ENCODE data around the gene SLC45A1. TPM values are rescaled to one million over a fixed set of nuclear protein-coding genes. Genes with fewer than 3 reads are reported as not detected.

SLC45A1 gene
- total RNA-seq, 4 donors from 2014 or later, result 5.8 to 9.8 (median 6.7) TPM

DNA sequence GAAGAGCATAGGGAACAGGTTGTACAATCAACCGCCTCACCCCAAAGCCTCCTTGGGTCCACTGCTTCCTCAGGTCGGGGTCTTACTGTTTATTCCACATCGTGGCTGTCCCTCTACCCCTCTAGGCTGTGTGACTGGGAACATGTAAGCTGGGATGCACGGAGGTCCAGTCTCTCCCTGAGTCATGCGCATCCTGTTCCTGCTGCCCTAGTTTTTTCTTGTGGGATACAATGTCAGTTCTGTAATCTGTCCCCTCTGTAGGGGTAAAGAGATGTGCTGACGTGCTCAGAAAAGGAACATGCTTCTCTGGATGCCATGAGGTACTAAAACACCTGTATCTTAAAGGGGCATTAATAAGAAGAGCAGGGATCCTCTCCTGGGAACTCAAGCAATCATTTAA is 66.2 kb downstream of the SLC45A1 start:
- Histone ChIP-seq H3K4me3 (no peak overlapping the region), H3K9me3 (no peaks in the 10 kb centered on the region), H3K27ac (peak overlapping the region; percentile 30 to 94 (median 51)), H3K27me3 (no peaks in the 10 kb centered on the region), H3K4me1 (peaks cover 28 to 96% (median 45%) of the 10 kb centered on the region in 3 donors), H3K36me3 (peaks cover 0 to 7% of the 10 kb centered on the region in 2 donors)
- no peak for ATAC-seq
- TF ChIP-seq POLR2AphosphoS5 (IDR thresholded peaks at IDR 0.05) (no peak), POLR2A (IDR thresholded peaks at IDR 0.05) (no peak)
- TF ChIP-seq, protein P1, sequence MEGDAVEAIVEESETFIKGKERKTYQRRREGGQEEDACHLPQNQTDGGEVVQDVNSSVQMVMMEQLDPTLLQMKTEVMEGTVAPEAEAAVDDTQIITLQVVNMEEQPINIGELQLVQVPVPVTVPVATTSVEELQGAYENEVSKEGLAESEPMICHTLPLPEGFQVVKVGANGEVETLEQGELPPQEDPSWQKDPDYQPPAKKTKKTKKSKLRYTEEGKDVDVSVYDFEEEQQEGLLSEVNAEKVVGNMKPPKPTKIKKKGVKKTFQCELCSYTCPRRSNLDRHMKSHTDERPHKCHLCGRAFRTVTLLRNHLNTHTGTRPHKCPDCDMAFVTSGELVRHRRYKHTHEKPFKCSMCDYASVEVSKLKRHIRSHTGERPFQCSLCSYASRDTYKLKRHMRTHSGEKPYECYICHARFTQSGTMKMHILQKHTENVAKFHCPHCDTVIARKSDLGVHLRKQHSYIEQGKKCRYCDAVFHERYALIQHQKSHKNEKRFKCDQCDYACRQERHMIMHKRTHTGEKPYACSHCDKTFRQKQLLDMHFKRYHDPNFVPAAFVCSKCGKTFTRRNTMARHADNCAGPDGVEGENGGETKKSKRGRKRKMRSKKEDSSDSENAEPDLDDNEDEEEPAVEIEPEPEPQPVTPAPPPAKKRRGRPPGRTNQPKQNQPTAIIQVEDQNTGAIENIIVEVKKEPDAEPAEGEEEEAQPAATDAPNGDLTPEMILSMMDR (IDR thresholded peaks at IDR 0.05), result no peak
- WGBS, 2 donors (ENCODE audit: low coverage in 1 of 2), result 65 to 93% methylated on average over 3 to 6 of the region's 6 CpGs

DNA sequence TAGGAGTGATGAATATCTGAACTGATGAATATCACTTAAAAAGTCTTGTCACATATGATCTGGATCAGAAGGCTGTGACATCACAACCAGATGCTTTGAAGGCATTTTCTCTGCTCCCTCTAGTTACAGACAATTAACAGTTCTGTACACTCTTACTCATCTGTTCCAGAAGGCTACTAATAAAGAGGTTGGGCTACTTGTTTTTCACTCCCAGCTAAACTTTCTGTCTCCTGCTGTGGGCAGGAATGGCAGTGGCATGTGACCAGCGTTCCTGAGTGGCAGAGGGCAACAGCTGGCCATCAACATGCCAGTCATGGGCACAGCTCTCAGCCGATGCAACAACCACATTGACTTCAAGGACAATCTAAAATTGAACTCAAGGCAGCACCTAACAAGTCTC is 66.7 kb downstream of the SLC45A1 start:
- Histone ChIP-seq H3K27ac (peak overlapping the region; percentile 27 to 94 (median 41)), H3K4me3 (no peak overlapping the region), H3K4me1 (peaks cover 28 to 96% (median 40%) of the 10 kb centered on the region in 3 donors), H3K36me3 (peaks cover 0 to 12% of the 10 kb centered on the region in 2 donors), H3K27me3 (no peaks in the 10 kb centered on the region), H3K9me3 (no peaks in the 10 kb centered on the region)
- ATAC-seq, result no peak
- WGBS, 2 donors (ENCODE audit: low coverage in 1 of 2), result 60% methylated on average over 1 of the region's 2 CpGs; no CpG with 5 or more reads in 1 of the 2 donors
- TF ChIP-seq POLR2AphosphoS5 (IDR thresholded peaks at IDR 0.05) (no peak), EP300 (IDR thresholded peaks at IDR 0.05) (no peak), POLR2A (IDR thresholded peaks at IDR 0.05) (no peak)
- TF ChIP-seq, protein P1 (IDR thresholded peaks at IDR 0.05), result no peak

DNA sequence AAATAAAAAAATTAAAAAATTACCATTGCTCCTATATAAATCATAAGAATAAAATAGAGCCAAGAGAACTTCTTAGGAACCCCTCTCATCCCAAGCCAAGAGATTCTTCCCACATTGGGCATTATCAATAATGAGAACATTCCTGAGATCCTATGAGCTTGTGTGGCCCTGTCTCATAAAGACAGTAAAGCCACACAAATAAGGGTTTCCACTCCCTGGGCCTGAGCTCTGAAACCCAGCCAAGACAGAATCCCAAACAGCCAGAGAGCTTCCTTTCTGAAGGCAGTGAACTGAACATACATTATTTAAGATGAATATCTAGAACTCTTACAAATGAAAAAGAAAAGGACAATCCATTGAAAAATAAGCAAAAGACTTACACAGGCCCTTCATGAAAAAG is 68.3 kb downstream of the SLC45A1 start:
- H3K4me1 ChIP-seq, result peaks cover 24 to 96% (median 33%) of the 10 kb centered on the region in 3 donors
- H3K27me3 ChIP-seq, result no peaks in the 10 kb centered on the region
- no peak for ATAC-seq
- TF ChIP-seq POLR2AphosphoS5 (IDR thresholded peaks at IDR 0.05), result no peak
- TF ChIP-seq, protein P1 (IDR thresholded peaks at IDR 0.05), result no peak
- TF ChIP-seq POLR2A (IDR thresholded peaks at IDR 0.05), result no peak
- TF ChIP-seq EP300 (IDR thresholded peaks at IDR 0.05), result no peak
- H3K36me3 ChIP-seq, result peaks cover 0 to 16% of the 10 kb centered on the region in 2 donors
- no peak overlapping the region for H3K4me3 ChIP-seq
- H3K9me3 ChIP-seq, result no peaks in the 10 kb centered on the region
- H3K27ac ChIP-seq, result peak overlapping the region in 2 of 4 donors; percentile 50 to 57

DNA sequence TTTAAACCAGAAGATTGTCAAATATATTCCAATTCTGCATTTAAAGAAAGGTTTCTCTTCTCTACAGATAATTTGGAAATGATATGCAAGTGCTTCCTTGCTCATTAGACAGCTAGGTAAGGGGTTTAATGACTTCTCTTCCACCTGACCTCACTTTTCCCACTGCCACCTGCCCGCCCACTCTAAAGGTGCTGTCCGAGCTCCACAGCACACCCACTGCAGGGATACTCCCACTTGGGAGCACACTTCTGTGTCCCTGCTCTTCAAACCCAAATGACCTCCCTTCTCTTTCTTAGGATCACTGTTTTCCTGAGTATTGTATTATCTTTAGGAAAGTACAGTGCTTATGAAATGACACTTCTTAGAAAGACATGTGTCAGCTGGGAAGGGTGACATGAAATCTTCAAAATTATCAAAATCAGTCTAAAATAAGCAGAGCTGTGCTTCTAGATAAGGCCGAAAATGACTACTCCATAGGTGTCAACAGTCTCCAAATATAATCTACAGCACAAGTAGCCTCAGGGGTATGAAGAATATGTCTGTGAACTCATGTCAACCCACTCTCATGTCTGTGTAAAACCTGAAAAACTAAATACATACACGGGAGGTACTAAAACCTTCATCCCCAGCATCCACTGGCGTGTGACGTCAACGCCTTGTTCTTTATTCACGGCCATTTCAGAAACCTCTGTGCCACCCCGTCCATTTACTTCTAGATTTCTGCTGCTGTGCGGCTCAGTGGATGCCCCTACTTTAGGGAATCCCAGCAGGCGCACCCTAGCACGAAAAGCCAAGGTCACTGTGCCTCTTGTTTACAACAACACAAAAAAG is 71.0 kb downstream of the SLC45A1 start:
- Histone ChIP-seq H3K4me3 (no peak overlapping the region), H3K27me3 (no peaks in the 10 kb centered on the region), H3K27ac (no peak overlapping the region), H3K36me3 (peaks cover 0 to 16% of the 10 kb centered on the region in 2 donors), H3K9me3 (no peaks in the 10 kb centered on the region), H3K4me1 (peaks cover 19 to 96% (median 33%) of the 10 kb centered on the region in 3 donors)
- TF ChIP-seq, protein P1 (IDR thresholded peaks at IDR 0.05), result no peak
- TF ChIP-seq EP300 (IDR thresholded peaks at IDR 0.05) (no peak), POLR2A (IDR thresholded peaks at IDR 0.05) (no peak), POLR2AphosphoS5 (IDR thresholded peaks at IDR 0.05) (no peak)
- no peak for ATAC-seq
- WGBS, 2 donors (ENCODE audit: low coverage in 1 of 2), result 78 to 91% methylated on average over 3 to 9 of the region's 12 CpGs

Measured in gastroesophageal sphincter (tissue), 4 donors.